A673 (cell line): ENCODE data around the gene DMBX1.

Experiments
- CTCF ChIP-seq: fragments of 300-800, 200-600 bp; sonication (generic); conservative IDR thresholded peaks from 2 replicates; pipeline ENCODE4 v1.5.1; 2017; ENCODE audit warnings: low read depth, mild to moderate bottlenecking, antibody characterized with exemption, low read length, moderate library complexity, mixed read lengths
- EZH2 ChIP-seq: fragments of 200-600 bp; sonication (generic); IDR thresholded peaks from 2 replicates; pipeline ENCODE4 v1.6.1; 2017; ENCODE audit warnings: borderline replicate concordance, low read depth, mild to moderate bottlenecking, mixed read lengths, antibody characterized with exemption, low read length; ENCODE audit not compliant: poor library complexity, severe bottlenecking

- TF ChIP-seq CTCF (no peak), EZH2 (no peak)
These were observed 20.8 kb downstream of the DMBX1 start for GRCh38 chr1:46510341-46510997.
